Heart left ventricle (tissue), 13 donors: ENCODE results near the gene PMCH.

Experiments used
- POLR2A ChIP-seq, 2 donors: fragments of 450-650 bp; IDR thresholded peaks; one replicate each; pipeline ENCODE4 v1.6.1; 2017; ENCODE audit warnings: antibody characterized with exemption in 2 of 2, mild to moderate bottlenecking in 2 of 2, moderate library complexity in 2 of 2
- TF ChIP-seq, protein P1 (sequence below), 12 donors: fragments of 200-600 bp; sonication (generic) in 4 of 12; IDR thresholded peaks; one replicate each; pipeline versions ENCODE4 v1.5.0 to v1.8.0; 2018 to 2022; ENCODE audit warnings: antibody characterized with exemption in 12 of 12, mild to moderate bottlenecking in 5 of 12
- donor health status: ischemic (EF 13 %, LVEDD 7.1; RV severe dilation, severe dysfunction).
- donor health status: DM: no; HTN: yes; CAD: no.
- donor health status: DM: no; HTN: no; CAD: no.
- donor health status: ischemic (EF 25% LVEDD 6.9; RV normal size, moderate dysfunction).
- donor health status: ischemic (EF 25% LVEDD 5.7; RV mildly dilated, moderate dysfunction).
- donor health status: ischemic (EF 35%, LVEDD 5.7; RV mildly dilated, moderate dysfunction).
- donor health status: nonischemic (EF 11% LVEDD 7.7; RV severe dilation, severe dysfunction).
- donor health status: DM: yes; HTN: yes; CAD: no.
- donor health status: PGD.
- donor health status: ischemic (EF 29% LVEDD 5.4; RV normal size, mild dysfunction).
- donor health status: nonischemic (EF 23%, LVEDD 6.1; RV moderate dilation, normal function).

DNA sequence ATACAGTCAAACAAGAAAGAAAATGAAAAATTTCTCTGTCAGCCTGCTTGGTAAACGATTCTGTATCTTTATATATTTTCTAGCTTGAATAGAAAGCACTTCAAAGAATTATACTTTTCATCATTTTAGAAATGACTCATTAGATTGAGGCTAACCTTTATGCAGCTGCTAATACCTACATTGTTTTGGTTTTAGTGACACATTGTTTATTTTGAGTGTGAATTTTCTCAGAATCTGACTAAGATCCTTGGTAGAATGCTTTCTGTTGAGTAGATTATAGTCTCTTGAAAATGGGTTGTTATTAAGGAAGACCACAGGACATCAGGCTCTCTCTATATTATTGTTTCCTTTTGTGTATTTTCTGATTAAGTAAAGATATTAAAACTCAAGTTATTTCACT lies at the start of gene PMCH:
- TF ChIP-seq, protein P1, sequence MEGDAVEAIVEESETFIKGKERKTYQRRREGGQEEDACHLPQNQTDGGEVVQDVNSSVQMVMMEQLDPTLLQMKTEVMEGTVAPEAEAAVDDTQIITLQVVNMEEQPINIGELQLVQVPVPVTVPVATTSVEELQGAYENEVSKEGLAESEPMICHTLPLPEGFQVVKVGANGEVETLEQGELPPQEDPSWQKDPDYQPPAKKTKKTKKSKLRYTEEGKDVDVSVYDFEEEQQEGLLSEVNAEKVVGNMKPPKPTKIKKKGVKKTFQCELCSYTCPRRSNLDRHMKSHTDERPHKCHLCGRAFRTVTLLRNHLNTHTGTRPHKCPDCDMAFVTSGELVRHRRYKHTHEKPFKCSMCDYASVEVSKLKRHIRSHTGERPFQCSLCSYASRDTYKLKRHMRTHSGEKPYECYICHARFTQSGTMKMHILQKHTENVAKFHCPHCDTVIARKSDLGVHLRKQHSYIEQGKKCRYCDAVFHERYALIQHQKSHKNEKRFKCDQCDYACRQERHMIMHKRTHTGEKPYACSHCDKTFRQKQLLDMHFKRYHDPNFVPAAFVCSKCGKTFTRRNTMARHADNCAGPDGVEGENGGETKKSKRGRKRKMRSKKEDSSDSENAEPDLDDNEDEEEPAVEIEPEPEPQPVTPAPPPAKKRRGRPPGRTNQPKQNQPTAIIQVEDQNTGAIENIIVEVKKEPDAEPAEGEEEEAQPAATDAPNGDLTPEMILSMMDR (IDR thresholded peaks at IDR 0.05): no peak
- no peak for TF ChIP-seq POLR2A (IDR thresholded peaks at IDR 0.05)
